NB4 (cell line): Measurements from ENCODE around the gene SRP9.
A peak's percentile ranks its signal among the peaks of the same experiment; 100 is the strongest.

ENCODE experiments used
- DNase-seq: peaks from one replicate; pipeline ENCODE4 v3.0.0; 2010; ENCODE audit warnings: low read depth
- H3K4me3 ChIP-seq: one replicate; pipeline ENCODE4 v1.5.1; 2011; ENCODE audit warnings: mild to moderate bottlenecking, low read depth, low read length, moderate library complexity
- CTCF ChIP-seq: IDR thresholded peaks from one replicate; pipeline ENCODE4 v1.5.1; 2012; ENCODE audit warnings: low read depth, low read length
- MAX ChIP-seq: IDR thresholded peaks from 2 replicates; pipeline ENCODE4 v1.6.1; 2011; ENCODE audit warnings: low read depth, low read length
- MYC ChIP-seq: IDR thresholded peaks from 2 replicates; pipeline ENCODE4 v1.6.1; 2011; ENCODE audit warnings: low read depth, low read length
- POLR2A ChIP-seq: IDR thresholded peaks from 2 replicates; pipeline ENCODE4 v1.6.1; 2011; ENCODE audit warnings: mild to moderate bottlenecking; ENCODE audit not compliant: insufficient read length; ENCODE audit errors: extremely low read depth

The SRP9 gene

GRCh38 chr1:225816643-225817538 is 39.3 kb downstream of the SRP9 start:
- no peak for DNase-seq
- no peak overlapping the region for H3K4me3 ChIP-seq
- TF ChIP-seq POLR2A (no peak), CTCF (no peak), MAX (no peak), MYC (no peak)

GRCh38 chr1:225817611-225818061 is 40.0 kb downstream of the SRP9 start:
- peak; percentile 83 for TF ChIP-seq MAX
- peak; percentile 87 for TF ChIP-seq MYC
- TF ChIP-seq POLR2A: no peak
- no peak overlapping the region for H3K4me3 ChIP-seq
- DNase-seq: peak; percentile 81

- H3K4me3 ChIP-seq: no peak overlapping the region
- no peak for DNase-seq
- TF ChIP-seq POLR2A: no peak
- TF ChIP-seq MAX: no peak
- TF ChIP-seq CTCF: no peak
- no peak for TF ChIP-seq MYC
Observed at GRCh38 chr1:225818229-225818628, 40.6 kb downstream of the SRP9 start.

- DNase-seq: no peak
- no peak overlapping the region for H3K4me3 ChIP-seq
- TF ChIP-seq MYC (no peak), POLR2A (no peak), CTCF (no peak), MAX (no peak)
Observed at GRCh38 chr1:225819346-225820192, 41.9 kb downstream of the SRP9 start.

- TF ChIP-seq POLR2A (no peak), MYC (no peak), MAX (no peak), CTCF (no peak)
- DNase-seq: no peak
- H3K4me3 ChIP-seq: no peak overlapping the region
Observed at GRCh38 chr1:225820522-225821120, 43.0 kb downstream of the SRP9 start.
